H1 (cell line): ENCODE measurements around the gene VAV2. TPM values are rescaled to one million over a fixed set of nuclear protein-coding genes. Genes with fewer than 3 reads are reported as not detected.

Experiments
- POU5F1 ChIP-seq: IDR thresholded peaks from 2 replicates; pipeline ENCODE4 v1.6.1; 2011; ENCODE audit warnings: low read depth, mild to moderate bottlenecking, low read length, moderate library complexity
- SUZ12 ChIP-seq: fragments of 200-600 bp; sonication (generic); IDR thresholded peaks from 2 replicates; pipeline ENCODE4 v1.6.1; 2012; ENCODE audit warnings: mild to moderate bottlenecking, inconsistent platforms, low read length, moderate library complexity, mixed read lengths
- TCF12 ChIP-seq: IDR thresholded peaks from 2 replicates; pipeline ENCODE4 v1.6.1; 2011; ENCODE audit warnings: low read depth, mild to moderate bottlenecking, low read length
- polyA plus RNA-seq, 7 experiments: library from polyadenylated mRNA; depleted of rRNA in 3 of 7; stranded (reverse) in 5 of 7; unstranded in 2 of 7; fragments of >200 nt in 5 of 7; fragments of 200-250 nt in 2 of 7; gene quantifications; 1 replicate in 5 of 7; 2 replicates in 1 of 7; 4 replicates in 1 of 7; pipeline versions ENCODE4 v1.2.1 to v1.2.3, GENCODE V29; 2011 to 2013; ENCODE audit warnings: missing spikeins in 2 of 7, mixed read lengths in 2 of 7
- total RNA-seq: library from RNA; stranded (reverse); fragmentation: NEBNext Ultra II Directional; extraction: Animal tissue kit (Norgen Biotek cat#: 25700); gene quantifications from 2 replicates; pipeline ENCODE4 v1.2.1, GENCODE V29; 2021
- TF ChIP-seq, protein P1 (sequence below), 3 experiments: IDR thresholded peaks; 1 replicate in 2 of 3; 2 replicates in 1 of 3; pipeline versions ENCODE4 v1.5.1 to v1.6.1; 2011; ENCODE audit warnings: low read length in 3 of 3, mild to moderate bottlenecking in 3 of 3, inconsistent platforms in 2 of 3, low read depth in 1 of 3, moderate library complexity in 1 of 3; ENCODE audit not compliant: insufficient read depth in 1 of 3; ENCODE audit errors: control extremely low read depth in 1 of 3

VAV2 gene
- total and polyA plus RNA-seq, 2 of the 8 experiments (the other 6 are each of a cell fraction or from before 2014, with no cell fraction given) = 13.6 to 37.6 TPM

DNA sequence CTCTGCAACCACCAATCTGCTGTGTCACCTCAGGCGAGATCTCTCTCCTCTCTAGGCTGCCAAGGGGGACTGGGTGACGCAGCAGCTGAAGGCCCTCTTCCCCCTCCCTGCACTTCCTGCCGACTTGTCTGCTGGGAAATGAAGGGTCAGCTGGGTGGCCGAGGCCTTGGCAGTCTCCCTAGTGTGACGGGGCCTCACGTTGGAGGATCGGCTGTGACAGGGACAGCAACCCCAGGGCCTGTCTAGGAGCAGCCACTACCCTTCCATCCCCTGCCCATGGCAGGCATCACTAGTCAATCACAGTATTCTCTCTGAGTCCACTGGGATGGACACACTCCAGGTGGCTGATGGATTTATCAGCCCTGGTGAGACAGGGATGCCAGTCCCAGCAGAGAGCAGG is 146.7 kb downstream of the VAV2 start (continued):
- TF ChIP-seq SUZ12 (no peak), POU5F1 (no peak), TCF12 (no peak)
- TF ChIP-seq, protein P1, sequence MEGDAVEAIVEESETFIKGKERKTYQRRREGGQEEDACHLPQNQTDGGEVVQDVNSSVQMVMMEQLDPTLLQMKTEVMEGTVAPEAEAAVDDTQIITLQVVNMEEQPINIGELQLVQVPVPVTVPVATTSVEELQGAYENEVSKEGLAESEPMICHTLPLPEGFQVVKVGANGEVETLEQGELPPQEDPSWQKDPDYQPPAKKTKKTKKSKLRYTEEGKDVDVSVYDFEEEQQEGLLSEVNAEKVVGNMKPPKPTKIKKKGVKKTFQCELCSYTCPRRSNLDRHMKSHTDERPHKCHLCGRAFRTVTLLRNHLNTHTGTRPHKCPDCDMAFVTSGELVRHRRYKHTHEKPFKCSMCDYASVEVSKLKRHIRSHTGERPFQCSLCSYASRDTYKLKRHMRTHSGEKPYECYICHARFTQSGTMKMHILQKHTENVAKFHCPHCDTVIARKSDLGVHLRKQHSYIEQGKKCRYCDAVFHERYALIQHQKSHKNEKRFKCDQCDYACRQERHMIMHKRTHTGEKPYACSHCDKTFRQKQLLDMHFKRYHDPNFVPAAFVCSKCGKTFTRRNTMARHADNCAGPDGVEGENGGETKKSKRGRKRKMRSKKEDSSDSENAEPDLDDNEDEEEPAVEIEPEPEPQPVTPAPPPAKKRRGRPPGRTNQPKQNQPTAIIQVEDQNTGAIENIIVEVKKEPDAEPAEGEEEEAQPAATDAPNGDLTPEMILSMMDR (IDR thresholded peaks at IDR 0.05; ENCODE audit: control extremely low read depth in 1 of 3, insufficient read depth in 1 of 3, low read depth in 1 of 3, low read length in 3 of 3) = no peak
